Adrenal gland (tissue), 5 donors: ENCODE results near the gene VPS35L.

Experiments used
- CTCF ChIP-seq, 6 experiments: fragments of 450-650 bp in 4 of 6; fragments of 200-600 bp in 2 of 6; sonication (generic) in 1 of 6; IDR thresholded peaks; 1 replicate in 5 of 6; 2 replicates in 1 of 6; pipeline versions ENCODE4 v1.5.1 to v1.8.0; 2016 to 2021; ENCODE audit warnings: antibody characterized with exemption in 6 of 6, mild to moderate bottlenecking in 2 of 6, moderate library complexity in 1 of 6
- POLR2A ChIP-seq, 2 donors: fragments of 450-650 bp; IDR thresholded peaks; one replicate each; pipeline ENCODE4 v1.6.1; 2017; ENCODE audit warnings: antibody characterized with exemption in 2 of 2, mild to moderate bottlenecking in 2 of 2, moderate library complexity in 1 of 2
- donor health status: DM: no; HTN: no; CAD: no.

- no peak for TF ChIP-seq CTCF (IDR thresholded peaks at IDR 0.05)
- no peak for TF ChIP-seq POLR2A (IDR thresholded peaks at IDR 0.05)
Observed at GRCh38 chr16:19549673-19550072, 5.8 kb upstream of the VPS35L start.
